Measurements from ENCODE around the gene BRINP3. TPM values are rescaled to one million over a fixed set of nuclear protein-coding genes. Genes with fewer than 3 reads are reported as not detected.

The BRINP3 gene
- total RNA-seq, 1 experiment from 2014 or later: not detected

- no peaks in the 10 kb centered on the region for H3K27me3 ChIP-seq (replicated peaks; ENCODE audit: insufficient read depth, low read depth, low read length, poor library complexity)
- H3K4me1 ChIP-seq (ENCODE audit: insufficient read depth, low read length, poor library complexity, severe bottlenecking): no peaks in the 10 kb centered on the region
- BruUV-seq (replicated peaks): no TSS peak
- H3K36me3 ChIP-seq (ENCODE audit: insufficient read depth, low read length, poor library complexity, severe bottlenecking): no peaks in the 10 kb centered on the region
- H3K9me3 ChIP-seq (ENCODE audit: low read depth, low read length, poor library complexity, severe bottlenecking): no peaks in the 10 kb centered on the region
- H3K27ac ChIP-seq (ENCODE audit: low read depth, low read length, poor library complexity, severe bottlenecking): no peak overlapping the region
- TF ChIP-seq EZH2 (IDR thresholded peaks at IDR 0.05; ENCODE audit: borderline replicate concordance, low read depth, low read length, poor library complexity, severe bottlenecking): no peak
- TF ChIP-seq, protein P1, sequence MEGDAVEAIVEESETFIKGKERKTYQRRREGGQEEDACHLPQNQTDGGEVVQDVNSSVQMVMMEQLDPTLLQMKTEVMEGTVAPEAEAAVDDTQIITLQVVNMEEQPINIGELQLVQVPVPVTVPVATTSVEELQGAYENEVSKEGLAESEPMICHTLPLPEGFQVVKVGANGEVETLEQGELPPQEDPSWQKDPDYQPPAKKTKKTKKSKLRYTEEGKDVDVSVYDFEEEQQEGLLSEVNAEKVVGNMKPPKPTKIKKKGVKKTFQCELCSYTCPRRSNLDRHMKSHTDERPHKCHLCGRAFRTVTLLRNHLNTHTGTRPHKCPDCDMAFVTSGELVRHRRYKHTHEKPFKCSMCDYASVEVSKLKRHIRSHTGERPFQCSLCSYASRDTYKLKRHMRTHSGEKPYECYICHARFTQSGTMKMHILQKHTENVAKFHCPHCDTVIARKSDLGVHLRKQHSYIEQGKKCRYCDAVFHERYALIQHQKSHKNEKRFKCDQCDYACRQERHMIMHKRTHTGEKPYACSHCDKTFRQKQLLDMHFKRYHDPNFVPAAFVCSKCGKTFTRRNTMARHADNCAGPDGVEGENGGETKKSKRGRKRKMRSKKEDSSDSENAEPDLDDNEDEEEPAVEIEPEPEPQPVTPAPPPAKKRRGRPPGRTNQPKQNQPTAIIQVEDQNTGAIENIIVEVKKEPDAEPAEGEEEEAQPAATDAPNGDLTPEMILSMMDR (conservative IDR thresholded peaks at IDR 0.05; ENCODE audit: low read depth, low read length): no peak
- intact Hi-C loops (cut with micrococcal nuclease; ENCODE audit: unreplicated experiment): no loop called here
- ChIA-PET CTCF (no interaction called here), POLR2A (ENCODE audit: low non-redundant PET) (no interaction called here)
- no peak for DNase-seq (ENCODE audit: low spot score)
- no peak overlapping the region for H3K4me3 ChIP-seq (ENCODE audit: low read depth, low read length, poor library complexity, severe bottlenecking)
Observed at GRCh38 chr1:190403402-190403801, 74.3 kb downstream of the BRINP3 start.

DNA sequence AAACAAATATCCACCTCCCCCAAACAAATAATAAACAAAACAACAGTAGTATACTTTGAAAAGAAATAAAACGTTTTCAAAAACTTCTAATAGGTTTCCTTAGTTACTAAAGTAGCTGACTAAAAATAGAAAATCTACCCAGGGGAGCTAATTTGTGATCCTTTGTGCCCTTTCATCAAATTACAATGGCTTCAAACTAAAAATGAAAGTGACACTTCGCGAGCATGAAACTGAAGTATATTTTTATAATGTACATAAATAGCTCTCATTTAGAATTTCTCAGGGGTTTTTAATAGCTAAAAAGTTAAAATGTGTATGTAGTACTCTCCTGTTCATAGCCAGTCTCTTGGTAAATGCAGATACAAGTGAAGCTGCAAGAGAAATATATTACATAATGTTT, 78.4 kb downstream of the BRINP3 start:
- no peaks in the 10 kb centered on the region for H3K36me3 ChIP-seq (ENCODE audit: insufficient read depth, low read length, poor library complexity, severe bottlenecking)
- no peak for TF ChIP-seq EZH2 (IDR thresholded peaks at IDR 0.05; ENCODE audit: borderline replicate concordance, low read depth, low read length, poor library complexity, severe bottlenecking)
- H3K9me3 ChIP-seq (ENCODE audit: low read depth, low read length, poor library complexity, severe bottlenecking): no peaks in the 10 kb centered on the region
- no peak overlapping the region for H3K27ac ChIP-seq (ENCODE audit: low read depth, low read length, poor library complexity, severe bottlenecking)
- no TSS peak for BruUV-seq (replicated peaks)
- ChIA-PET CTCF (no interaction called here), POLR2A (ENCODE audit: low non-redundant PET) (no interaction called here)
- no peaks in the 10 kb centered on the region for H3K27me3 ChIP-seq (replicated peaks; ENCODE audit: insufficient read depth, low read depth, low read length, poor library complexity)
- no peak for DNase-seq (ENCODE audit: low spot score)
- H3K4me3 ChIP-seq (ENCODE audit: low read depth, low read length, poor library complexity, severe bottlenecking): no peak overlapping the region
- intact Hi-C loops (cut with micrococcal nuclease; ENCODE audit: unreplicated experiment): no loop called here
- H3K4me1 ChIP-seq (ENCODE audit: insufficient read depth, low read length, poor library complexity, severe bottlenecking): no peaks in the 10 kb centered on the region

- BruUV-seq (replicated peaks): no TSS peak
- CTCF ChIA-PET: no interaction called here
- Histone ChIP-seq H3K36me3 (ENCODE audit: insufficient read depth, low read length, poor library complexity, severe bottlenecking) (no peaks in the 10 kb centered on the region), H3K4me3 (ENCODE audit: low read depth, low read length, poor library complexity, severe bottlenecking) (no peak overlapping the region), H3K27ac (ENCODE audit: low read depth, low read length, poor library complexity, severe bottlenecking) (no peak overlapping the region), H3K9me3 (ENCODE audit: low read depth, low read length, poor library complexity, severe bottlenecking) (no peaks in the 10 kb centered on the region), H3K27me3 (replicated peaks; ENCODE audit: insufficient read depth, low read depth, low read length, poor library complexity) (no peaks in the 10 kb centered on the region), H3K4me1 (ENCODE audit: insufficient read depth, low read length, poor library complexity, severe bottlenecking) (peaks cover 3% of the 10 kb centered on the region)
- TF ChIP-seq, protein P1 (conservative IDR thresholded peaks at IDR 0.05; ENCODE audit: low read depth, low read length): no peak
- TF ChIP-seq EZH2 (IDR thresholded peaks at IDR 0.05; ENCODE audit: borderline replicate concordance, low read depth, low read length, poor library complexity, severe bottlenecking): no peak
- peak; percentile 15 for DNase-seq (ENCODE audit: low spot score)
- intact Hi-C loops (cut with micrococcal nuclease; ENCODE audit: unreplicated experiment): no loop called here
- POLR2A ChIA-PET (ENCODE audit: low non-redundant PET): no interaction called here
Observed at GRCh38 chr1:190391582-190391981, 86.1 kb downstream of the BRINP3 start.

GRCh38 chr1:190377991-190378390, 99.7 kb downstream of the BRINP3 start:
- no peak overlapping the region for H3K27ac ChIP-seq (ENCODE audit: low read depth, low read length, poor library complexity, severe bottlenecking)
- DNase-seq (ENCODE audit: low spot score): no peak
- TF ChIP-seq EZH2 (IDR thresholded peaks at IDR 0.05; ENCODE audit: borderline replicate concordance, low read depth, low read length, poor library complexity, severe bottlenecking): no peak
- TF ChIP-seq, protein P1 (conservative IDR thresholded peaks at IDR 0.05; ENCODE audit: low read depth, low read length): no peak
- H3K4me3 ChIP-seq (ENCODE audit: low read depth, low read length, poor library complexity, severe bottlenecking): no peak overlapping the region
- intact Hi-C loops (cut with micrococcal nuclease; ENCODE audit: unreplicated experiment): no loop called here
- no peaks in the 10 kb centered on the region for H3K36me3 ChIP-seq (ENCODE audit: insufficient read depth, low read length, poor library complexity, severe bottlenecking)
- no peaks in the 10 kb centered on the region for H3K27me3 ChIP-seq (replicated peaks; ENCODE audit: insufficient read depth, low read depth, low read length, poor library complexity)
- H3K9me3 ChIP-seq (ENCODE audit: low read depth, low read length, poor library complexity, severe bottlenecking): no peaks in the 10 kb centered on the region
- H3K4me1 ChIP-seq (ENCODE audit: insufficient read depth, low read length, poor library complexity, severe bottlenecking): peaks cover 6% of the 10 kb centered on the region
- BruUV-seq (replicated peaks): no TSS peak
- POLR2A ChIA-PET (ENCODE audit: low non-redundant PET): no interaction called here
- CTCF ChIA-PET: no interaction called here
